Right lobe of liver (tissue), 4 donors: ENCODE results near the gene SLC25A42.

Experiments
- POLR2A ChIP-seq: fragments of 450-650 bp; IDR thresholded peaks from one replicate; pipeline ENCODE4 v1.6.1; 2017; ENCODE audit warnings: antibody characterized with exemption, mild to moderate bottlenecking
- TF ChIP-seq, protein P1 (sequence below), 4 donors: fragments of 200-600 bp in 3 of 4; fragments of 450-650 bp in 1 of 4; IDR thresholded peaks; one replicate each; pipeline versions ENCODE4 v1.5.1 to v1.8.0; 2016 to 2022; ENCODE audit warnings: antibody characterized with exemption in 4 of 4, mild to moderate bottlenecking in 2 of 4
- donor health status: DM: no; HTN: no; CAD: no.
- donor health status: DM: no; HTN: no; CAD: no.
- donor health status: DM: no; HTN: yes; CAD: no.

DNA sequence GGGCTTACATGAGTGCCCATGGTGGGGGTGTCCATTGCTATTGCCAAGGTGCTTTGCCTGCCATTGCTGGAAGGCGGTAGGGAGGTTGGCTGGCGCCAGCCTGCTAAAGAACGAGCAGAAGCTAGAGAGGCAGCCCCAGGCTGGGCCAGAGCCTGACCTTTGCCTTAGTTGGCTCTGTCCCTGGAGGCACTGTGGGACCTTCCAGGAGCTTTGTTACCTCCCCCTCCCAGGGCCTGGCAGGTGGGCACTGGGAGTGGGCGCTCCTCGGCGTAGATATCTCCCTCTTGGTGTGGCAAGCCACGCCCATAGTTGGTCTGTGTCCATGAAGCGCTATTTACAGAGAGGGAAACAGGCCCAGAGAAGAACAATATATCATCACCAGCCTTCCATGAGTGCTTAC is 2.3 kb upstream of the SLC25A42 start:
- TF ChIP-seq, protein P1, sequence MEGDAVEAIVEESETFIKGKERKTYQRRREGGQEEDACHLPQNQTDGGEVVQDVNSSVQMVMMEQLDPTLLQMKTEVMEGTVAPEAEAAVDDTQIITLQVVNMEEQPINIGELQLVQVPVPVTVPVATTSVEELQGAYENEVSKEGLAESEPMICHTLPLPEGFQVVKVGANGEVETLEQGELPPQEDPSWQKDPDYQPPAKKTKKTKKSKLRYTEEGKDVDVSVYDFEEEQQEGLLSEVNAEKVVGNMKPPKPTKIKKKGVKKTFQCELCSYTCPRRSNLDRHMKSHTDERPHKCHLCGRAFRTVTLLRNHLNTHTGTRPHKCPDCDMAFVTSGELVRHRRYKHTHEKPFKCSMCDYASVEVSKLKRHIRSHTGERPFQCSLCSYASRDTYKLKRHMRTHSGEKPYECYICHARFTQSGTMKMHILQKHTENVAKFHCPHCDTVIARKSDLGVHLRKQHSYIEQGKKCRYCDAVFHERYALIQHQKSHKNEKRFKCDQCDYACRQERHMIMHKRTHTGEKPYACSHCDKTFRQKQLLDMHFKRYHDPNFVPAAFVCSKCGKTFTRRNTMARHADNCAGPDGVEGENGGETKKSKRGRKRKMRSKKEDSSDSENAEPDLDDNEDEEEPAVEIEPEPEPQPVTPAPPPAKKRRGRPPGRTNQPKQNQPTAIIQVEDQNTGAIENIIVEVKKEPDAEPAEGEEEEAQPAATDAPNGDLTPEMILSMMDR (IDR thresholded peaks at IDR 0.05): no peak
- no peak for TF ChIP-seq POLR2A
